ENCODE data around the gene TXNDC8.
"Not testable (repeated sequence)": the region's sequence is repeated elsewhere in the genome, so short reads cannot be mapped to it uniquely, and the experiment has no call there.

TXNDC8 gene

DNA sequence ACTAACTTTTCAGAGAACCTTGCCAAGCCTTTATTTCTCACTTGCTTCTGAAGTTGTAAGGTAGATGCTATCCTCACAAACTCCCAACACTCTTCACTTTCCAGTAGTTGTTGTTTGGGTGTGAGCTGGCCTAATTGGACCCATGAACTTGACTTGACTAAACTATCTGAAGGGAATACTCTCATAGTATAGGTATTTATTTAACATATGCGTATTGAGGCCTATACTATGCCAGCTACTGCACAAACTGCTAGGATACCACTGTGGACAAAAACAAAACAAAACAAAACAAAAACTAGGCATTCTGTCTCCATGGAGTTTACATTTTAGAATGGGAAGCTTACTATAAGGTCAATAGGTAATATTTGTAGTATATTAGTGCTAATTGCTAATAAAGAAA lies 1.3 kb downstream of the TXNDC8 start:
- Mint-ChIP-seq H3K9me3 (ENCODE audit: low read depth) (no peaks in the 10 kb centered on the region), H3K4me1 (ENCODE audit: low read depth) (no peaks in the 10 kb centered on the region), H3K36me3 (no peaks in the 10 kb centered on the region), H3K4me3 (no peak overlapping the region), H3K27ac (no peak overlapping the region), H3K27me3 (no peaks in the 10 kb centered on the region)

DNA sequence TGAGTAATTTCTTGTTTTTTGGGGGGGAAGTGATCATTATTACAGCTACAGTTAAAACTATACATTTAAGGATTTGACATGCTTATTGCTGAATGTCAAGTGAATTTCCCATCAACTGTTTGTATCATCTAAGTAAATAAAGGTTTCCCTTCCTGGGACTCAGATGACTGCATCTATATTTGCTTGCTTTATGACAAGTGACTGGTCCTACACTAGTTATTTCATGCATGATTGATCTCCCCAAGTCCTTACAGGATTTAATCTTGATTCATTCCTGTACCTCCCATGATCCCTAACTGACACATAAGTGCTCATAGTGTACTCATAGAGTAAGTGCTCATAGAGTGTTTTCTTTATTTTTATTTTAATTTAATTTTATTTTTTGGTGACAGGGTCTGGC lies 2.8 kb downstream of the TXNDC8 start:
- Mint-ChIP-seq H3K27ac (no peak overlapping the region), H3K4me3 (no peak overlapping the region), H3K9me3 (ENCODE audit: low read depth) (no peaks in the 10 kb centered on the region), H3K27me3 (no peaks in the 10 kb centered on the region), H3K36me3 (no peaks in the 10 kb centered on the region), H3K4me1 (ENCODE audit: low read depth) (no peaks in the 10 kb centered on the region)

DNA sequence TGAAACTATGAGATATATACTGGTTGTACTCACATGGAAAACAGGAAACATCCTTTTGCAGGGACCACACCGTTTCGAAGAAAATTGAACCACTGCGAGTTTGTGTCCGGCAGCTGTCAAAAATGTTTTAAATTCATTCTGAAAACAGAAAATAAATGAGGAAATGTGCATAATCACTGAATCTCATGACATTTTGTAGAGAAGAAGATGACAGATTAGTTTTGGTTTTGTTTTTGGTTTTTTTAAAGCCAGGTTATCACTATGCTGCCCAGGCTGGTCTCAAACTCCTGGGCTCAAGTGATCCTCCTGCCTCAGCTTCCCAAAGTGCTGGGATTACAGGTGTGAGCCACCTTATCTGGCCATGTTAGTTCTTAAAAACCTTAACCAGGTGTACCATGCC lies 3.5 kb downstream of the TXNDC8 start:
- H3K36me3 Mint-ChIP-seq = no peaks in the 10 kb centered on the region
- H3K27ac Mint-ChIP-seq = no peak overlapping the region
- no peaks in the 10 kb centered on the region for H3K4me1 Mint-ChIP-seq (ENCODE audit: low read depth)
- no peaks in the 10 kb centered on the region for H3K9me3 Mint-ChIP-seq (ENCODE audit: low read depth)
- no peaks in the 10 kb centered on the region for H3K27me3 Mint-ChIP-seq
- no peak overlapping the region for H3K4me3 Mint-ChIP-seq

DNA sequence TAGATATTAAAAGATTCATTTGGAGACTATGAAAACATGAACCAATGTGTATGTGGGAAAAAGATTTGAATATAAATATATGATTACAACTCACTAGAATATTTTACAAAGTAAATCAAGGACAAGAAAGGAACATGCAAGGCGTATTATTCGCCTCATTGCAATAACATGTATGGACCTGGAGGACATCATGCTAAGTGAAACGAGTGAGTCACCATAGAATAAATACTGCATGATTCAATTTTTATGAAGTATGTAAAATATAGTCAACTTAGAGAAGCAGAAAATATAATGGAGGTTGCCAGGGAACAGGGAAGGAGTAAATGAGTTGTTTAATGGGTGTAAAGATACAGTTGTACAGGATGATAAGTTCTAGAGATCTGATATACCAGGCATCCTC lies 4.9 kb downstream of the TXNDC8 start:
- H3K27me3 Mint-ChIP-seq = peaks cover 1% of the 10 kb centered on the region
- H3K4me1 Mint-ChIP-seq (ENCODE audit: low read depth) = no peaks in the 10 kb centered on the region
- no peak overlapping the region for H3K27ac Mint-ChIP-seq
- no peaks in the 10 kb centered on the region for H3K9me3 Mint-ChIP-seq (ENCODE audit: low read depth)
- H3K4me3 Mint-ChIP-seq = no peak overlapping the region
- no peaks in the 10 kb centered on the region for H3K36me3 Mint-ChIP-seq

DNA sequence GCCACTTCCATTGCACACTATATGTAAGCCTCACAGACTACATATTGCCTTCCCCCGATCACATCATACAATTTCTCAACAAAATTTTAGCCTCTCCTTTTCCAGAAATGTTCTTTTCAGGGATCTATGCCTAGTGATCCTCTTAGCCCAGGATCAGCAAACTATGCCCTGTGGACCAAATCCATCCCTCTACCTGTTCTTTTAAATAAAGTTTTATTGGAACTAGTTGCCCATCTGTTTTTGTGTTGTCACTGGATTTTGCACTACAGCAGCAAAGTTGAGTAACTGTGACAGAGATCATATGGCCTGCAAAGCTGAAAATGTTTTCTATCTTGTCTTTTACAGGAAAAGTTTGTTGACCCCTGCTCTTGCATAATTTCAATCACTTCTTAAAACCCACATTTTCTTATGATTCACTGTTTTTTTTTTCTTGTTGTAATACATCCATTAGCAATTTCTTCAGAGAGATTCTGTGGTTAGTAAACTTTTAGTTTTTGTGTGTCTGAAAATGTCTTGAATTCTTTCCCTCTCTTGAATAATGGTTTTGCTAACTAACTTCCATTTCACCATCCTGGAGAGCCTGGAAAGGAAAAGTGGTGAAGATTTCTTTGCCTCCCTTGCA lies 7.1 kb downstream of the TXNDC8 start:
- peaks cover 1% of the 10 kb centered on the region for H3K27me3 Mint-ChIP-seq
- H3K9me3 Mint-ChIP-seq (ENCODE audit: low read depth) = no peaks in the 10 kb centered on the region
- H3K4me3 Mint-ChIP-seq = no peak overlapping the region
- no peaks in the 10 kb centered on the region for H3K36me3 Mint-ChIP-seq
- no peaks in the 10 kb centered on the region for H3K4me1 Mint-ChIP-seq (ENCODE audit: low read depth)
- H3K27ac Mint-ChIP-seq = no peak overlapping the region

DNA sequence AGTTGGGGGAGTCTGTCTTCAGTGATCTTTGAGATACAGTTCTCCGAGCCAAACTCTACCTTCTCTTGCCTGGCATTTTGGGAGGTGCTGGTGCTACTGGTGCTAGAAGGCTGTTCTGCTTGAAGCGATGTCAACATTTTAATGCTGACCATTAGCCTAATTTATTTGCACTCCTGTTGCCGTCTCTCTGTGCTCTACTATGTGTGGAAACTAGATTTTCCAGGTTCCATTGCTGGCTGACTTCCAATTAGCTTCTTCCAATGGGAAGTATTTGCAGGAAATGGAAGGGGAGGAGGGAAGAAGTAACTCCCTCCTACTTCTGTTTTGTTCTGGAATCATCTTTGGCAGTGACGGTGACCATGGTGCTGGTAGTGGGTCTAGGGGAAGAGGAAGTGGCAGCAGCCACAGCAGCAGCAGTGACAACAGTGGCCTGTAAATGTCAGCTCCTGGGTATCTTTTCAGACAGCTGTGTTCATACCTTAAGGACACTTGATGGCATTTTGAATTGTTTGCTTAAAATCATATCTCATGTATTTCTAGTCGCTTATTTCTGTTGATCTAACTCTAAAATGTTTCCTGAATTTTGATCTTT lies 7.9 kb downstream of the TXNDC8 start:
- H3K27me3 Mint-ChIP-seq = peaks cover 1% of the 10 kb centered on the region
- H3K36me3 Mint-ChIP-seq = no peaks in the 10 kb centered on the region
- no peaks in the 10 kb centered on the region for H3K9me3 Mint-ChIP-seq (ENCODE audit: low read depth)
- no peaks in the 10 kb centered on the region for H3K4me1 Mint-ChIP-seq (ENCODE audit: low read depth)
- H3K27ac Mint-ChIP-seq = no peak overlapping the region
- no peak overlapping the region for H3K4me3 Mint-ChIP-seq

DNA sequence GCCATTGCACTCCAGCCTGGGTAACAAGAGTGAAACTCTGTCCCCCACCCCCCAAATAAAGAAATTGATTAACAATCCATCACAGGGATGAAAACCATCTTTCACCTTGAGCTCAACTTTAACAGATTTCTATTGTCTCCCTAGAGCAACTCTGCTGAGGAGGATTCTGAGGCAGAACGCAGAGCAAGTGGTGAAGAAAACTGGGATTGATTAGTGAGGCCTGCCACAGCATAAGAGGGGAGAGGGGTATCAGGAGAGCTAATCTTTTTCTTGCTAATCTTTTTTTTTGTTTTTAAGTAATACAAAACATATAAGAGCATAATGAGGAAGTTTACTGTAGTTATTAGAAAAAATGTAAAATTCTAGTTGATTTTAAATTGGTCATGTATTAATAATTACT lies 8.9 kb downstream of the TXNDC8 start:
- Mint-ChIP-seq H3K36me3 (no peaks in the 10 kb centered on the region), H3K27me3 (peaks cover 1% of the 10 kb centered on the region), H3K9me3 (ENCODE audit: low read depth) (no peaks in the 10 kb centered on the region), H3K4me3 (no peak overlapping the region), H3K27ac (no peak overlapping the region), H3K4me1 (ENCODE audit: low read depth) (no peaks in the 10 kb centered on the region)

DNA sequence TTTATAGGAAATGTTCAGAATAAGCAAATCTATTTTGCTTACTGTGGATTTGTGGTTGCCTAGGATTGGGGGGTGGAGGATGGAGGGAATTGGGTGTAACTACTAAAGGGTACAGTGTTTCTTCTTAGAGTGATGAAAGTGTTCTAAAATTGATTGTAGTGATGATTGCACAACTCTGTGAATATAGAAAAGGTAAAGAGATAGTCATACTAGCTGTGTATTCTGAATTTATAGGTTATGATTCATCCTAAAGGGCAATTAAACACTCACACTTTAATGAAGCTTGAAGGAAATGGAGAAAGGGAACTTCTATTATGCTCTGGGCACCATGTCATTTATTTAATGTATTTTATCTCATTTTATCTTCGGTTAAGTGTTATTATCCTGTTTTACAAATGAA lies 9.9 kb downstream of the TXNDC8 start:
- H3K4me3 Mint-ChIP-seq = no peak overlapping the region
- H3K36me3 Mint-ChIP-seq = no peaks in the 10 kb centered on the region
- no peak overlapping the region for H3K27ac Mint-ChIP-seq
- H3K4me1 Mint-ChIP-seq (ENCODE audit: low read depth) = no peaks in the 10 kb centered on the region
- H3K9me3 Mint-ChIP-seq (ENCODE audit: low read depth) = no peaks in the 10 kb centered on the region
- H3K27me3 Mint-ChIP-seq = peaks cover 1% of the 10 kb centered on the region

DNA sequence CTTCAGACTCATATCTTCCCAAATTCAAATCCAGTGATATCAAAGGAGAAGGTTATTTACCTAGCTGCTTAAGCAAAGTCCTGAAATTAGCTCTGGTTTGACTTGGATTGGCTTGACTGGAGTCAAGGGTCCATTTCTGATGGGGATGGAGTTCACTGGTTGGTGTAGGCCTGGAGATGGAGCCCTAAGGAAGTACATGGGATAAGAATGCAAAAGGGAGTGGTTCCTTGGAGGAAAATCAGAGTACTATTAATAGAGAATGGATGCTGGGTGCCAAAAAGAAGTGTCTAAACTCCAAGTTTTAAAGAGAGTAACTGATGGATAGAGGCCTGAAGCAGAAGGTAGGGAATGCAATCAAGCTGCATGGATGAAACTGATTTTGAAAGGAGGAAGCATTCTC lies 13.8 kb downstream of the TXNDC8 start:
- Mint-ChIP-seq H3K4me3 (no peak overlapping the region), H3K27me3 (peaks cover 1% of the 10 kb centered on the region), H3K9me3 (ENCODE audit: low read depth) (no peaks in the 10 kb centered on the region), H3K4me1 (ENCODE audit: low read depth) (no peaks in the 10 kb centered on the region), H3K36me3 (no peaks in the 10 kb centered on the region), H3K27ac (no peak overlapping the region)

DNA sequence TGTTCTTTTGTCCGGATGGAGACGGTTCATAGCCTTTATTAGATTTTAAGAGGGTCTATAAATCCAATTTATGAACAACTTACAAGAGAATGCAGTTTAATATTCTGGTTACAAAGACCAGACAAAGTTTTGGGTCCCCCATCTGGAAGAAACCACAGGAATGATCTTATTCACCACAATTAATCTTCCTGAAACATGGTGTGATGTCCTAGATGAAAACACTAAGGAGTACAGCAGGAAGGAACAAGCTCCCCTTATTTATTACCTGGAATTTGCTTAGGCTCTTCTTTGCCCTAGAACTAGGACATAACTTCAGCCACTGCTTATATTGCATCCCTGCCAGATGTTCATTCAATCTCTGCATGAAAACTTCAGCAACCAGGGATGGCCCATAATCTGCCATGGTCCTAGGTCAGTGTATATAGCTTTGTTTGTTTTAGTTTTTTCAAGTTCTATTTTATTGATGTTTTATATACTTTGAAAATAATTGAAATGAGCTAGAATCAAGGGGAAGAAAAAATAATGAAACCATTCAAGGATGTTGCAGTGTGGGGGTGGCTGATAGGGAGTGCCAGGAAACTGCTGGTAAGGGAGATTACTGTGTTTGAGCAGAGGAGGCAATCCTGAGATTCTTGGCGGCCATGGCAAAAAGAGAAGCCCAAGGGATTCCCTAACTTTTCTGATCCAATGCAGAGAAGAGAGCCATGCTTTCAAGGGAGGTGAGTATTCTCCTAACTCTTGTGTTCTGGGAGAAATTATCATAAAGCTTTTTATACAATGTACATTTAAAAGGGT lies 16.8 kb downstream of the TXNDC8 start:
- H3K9me3 Mint-ChIP-seq (ENCODE audit: low read depth) = no peaks in the 10 kb centered on the region
- H3K27ac Mint-ChIP-seq = no peak overlapping the region
- peaks cover 8% of the 10 kb centered on the region for H3K4me1 Mint-ChIP-seq (ENCODE audit: low read depth)
- no peak overlapping the region for H3K4me3 Mint-ChIP-seq
- no peaks in the 10 kb centered on the region for H3K27me3 Mint-ChIP-seq
- H3K36me3 Mint-ChIP-seq = no peaks in the 10 kb centered on the region

DNA sequence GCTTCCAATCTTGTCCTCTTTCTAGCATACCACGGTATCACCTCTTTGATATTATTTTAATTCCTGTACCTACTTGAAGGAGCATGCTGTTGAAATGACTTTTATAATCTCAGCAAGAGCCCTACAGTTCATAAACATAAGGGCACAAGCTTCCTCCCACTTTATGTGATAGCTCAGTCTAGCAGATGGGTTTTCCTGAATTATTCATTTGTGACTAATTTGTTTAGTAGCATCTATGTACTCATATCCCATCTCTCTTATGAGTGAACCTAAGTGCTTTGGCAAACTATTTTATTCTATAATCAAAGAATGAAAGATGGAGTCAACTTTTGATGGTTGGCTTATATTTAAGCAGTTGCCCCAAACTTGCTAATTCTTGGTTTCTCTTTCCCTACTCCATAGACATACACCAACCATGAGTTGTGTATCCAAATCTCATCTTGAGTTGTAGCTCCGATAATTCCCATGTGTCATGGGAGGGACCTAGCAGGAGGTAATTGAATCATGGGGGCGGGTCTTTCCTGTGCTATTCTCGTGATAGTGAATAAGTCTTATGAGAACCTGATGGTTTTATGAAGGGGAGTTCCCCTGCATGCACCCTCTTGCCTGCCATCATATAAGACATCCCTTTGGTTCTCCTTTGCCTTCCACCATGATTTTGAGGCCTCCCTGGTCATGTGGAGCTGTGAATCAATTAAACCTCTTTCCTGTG lies 17.7 kb downstream of the TXNDC8 start:
- H3K4me1 Mint-ChIP-seq (ENCODE audit: low read depth) = peaks cover 8% of the 10 kb centered on the region
- H3K27me3 Mint-ChIP-seq = no peaks in the 10 kb centered on the region
- H3K9me3 Mint-ChIP-seq (ENCODE audit: low read depth) = no peaks in the 10 kb centered on the region
- H3K36me3 Mint-ChIP-seq = no peaks in the 10 kb centered on the region
- H3K4me3 Mint-ChIP-seq = no peak overlapping the region
- H3K27ac Mint-ChIP-seq = no peak overlapping the region

DNA sequence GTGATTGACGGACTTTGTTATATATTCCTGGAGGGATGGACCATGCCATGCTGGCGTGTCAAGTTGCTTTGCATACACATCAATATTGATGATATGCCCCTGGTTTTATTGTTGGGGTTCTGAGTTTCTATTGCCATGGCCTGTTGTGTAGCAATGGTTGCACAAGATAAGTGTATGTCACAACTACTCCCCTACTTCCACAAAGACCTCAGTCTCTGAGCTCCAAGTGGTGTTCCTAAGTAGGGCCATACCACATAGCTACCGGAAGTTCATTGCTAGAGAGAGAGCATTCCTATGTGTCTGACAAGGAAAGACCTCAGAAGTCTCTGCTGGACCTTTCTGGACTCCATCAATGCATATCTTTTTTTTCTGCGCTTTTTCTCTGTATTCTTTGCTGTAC lies 19.8 kb downstream of the TXNDC8 start:
- Mint-ChIP-seq H3K9me3 (ENCODE audit: low read depth) (no peaks in the 10 kb centered on the region), H3K27ac (no peak overlapping the region), H3K36me3 (no peaks in the 10 kb centered on the region), H3K4me1 (ENCODE audit: low read depth) (peaks cover 8% of the 10 kb centered on the region), H3K27me3 (no peaks in the 10 kb centered on the region), H3K4me3 (no peak overlapping the region)

DNA sequence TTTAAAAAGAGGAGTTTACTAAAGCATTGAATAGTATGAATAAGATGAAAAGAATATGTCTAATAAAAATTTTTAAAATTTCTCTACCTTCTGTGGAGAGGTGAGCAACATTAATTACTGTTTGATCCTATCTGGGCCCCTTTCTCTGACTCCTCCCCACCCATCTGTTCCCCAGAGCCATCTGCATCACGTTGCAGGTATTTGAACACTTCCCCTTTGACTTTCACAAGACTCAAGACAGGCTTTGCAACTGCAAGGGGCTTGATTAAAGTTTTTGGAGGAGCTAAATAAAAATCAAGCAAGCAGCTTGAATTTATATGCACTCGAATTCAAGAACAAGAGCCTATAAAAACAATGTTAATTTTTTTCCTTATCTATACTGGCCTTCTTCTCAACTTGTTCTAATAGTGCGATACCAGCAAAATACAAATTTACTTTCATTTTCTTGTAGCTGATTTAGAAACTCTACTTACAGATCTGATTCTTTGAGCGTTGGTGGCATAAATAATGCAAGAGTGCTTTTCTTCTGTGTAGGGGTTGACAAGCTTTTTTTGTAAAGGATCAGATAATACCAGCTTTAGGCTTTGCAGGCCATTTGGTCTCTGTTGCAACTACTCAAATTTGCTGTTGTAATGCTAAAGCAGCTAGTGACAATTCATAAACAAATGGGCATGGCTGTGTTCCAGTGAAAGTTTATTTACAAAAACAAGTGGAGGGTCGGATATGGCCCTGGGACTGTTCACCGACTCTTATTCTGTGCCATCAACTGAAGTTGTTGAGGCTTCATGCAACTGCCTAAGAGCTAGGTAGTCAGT lies 21.2 kb downstream of the TXNDC8 start:
- H3K27me3 Mint-ChIP-seq = no peaks in the 10 kb centered on the region
- no peak overlapping the region for H3K27ac Mint-ChIP-seq
- no peaks in the 10 kb centered on the region for H3K36me3 Mint-ChIP-seq
- H3K4me1 Mint-ChIP-seq (ENCODE audit: low read depth) = peaks cover 8% of the 10 kb centered on the region
- peaks cover 3% of the 10 kb centered on the region for H3K9me3 Mint-ChIP-seq (ENCODE audit: low read depth)
- peak overlapping the region; percentile 21 for H3K4me3 Mint-ChIP-seq

DNA sequence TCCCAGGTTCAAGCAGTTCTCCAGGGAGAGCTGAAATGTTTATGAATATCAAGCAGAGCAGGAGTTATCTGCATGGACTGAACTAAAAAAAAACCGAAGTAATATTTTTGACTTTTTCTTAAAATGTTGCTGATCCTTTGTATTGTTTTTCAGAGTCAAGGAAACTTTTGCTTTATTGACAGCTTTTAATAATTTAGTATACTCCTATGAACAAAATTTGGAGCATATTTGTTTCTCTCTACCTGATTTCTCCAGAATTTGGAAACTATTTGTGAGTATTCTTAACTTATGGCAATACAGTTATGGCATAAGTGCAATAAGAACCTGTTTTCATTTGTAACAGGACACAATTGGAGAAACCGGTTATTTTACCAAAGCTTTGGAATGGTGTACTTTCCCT lies 25.7 kb downstream of the TXNDC8 start:
- not testable (repeated sequence) for H3K27ac Mint-ChIP-seq; H3K27me3 Mint-ChIP-seq; H3K36me3 Mint-ChIP-seq; H3K9me3 Mint-ChIP-seq (ENCODE audit: low read depth); H3K4me3 Mint-ChIP-seq
- H3K4me1 Mint-ChIP-seq (ENCODE audit: low read depth) = peaks cover 13% of the 10 kb centered on the region
